OCI-LY3 (cell line): ENCODE results near the gene ITK.

Experiments used
- EZH2phosphoT487 ChIP-seq: fragments of 200-600 bp; shearing (Covaris generic); IDR thresholded peaks from 2 replicates; pipeline ENCODE4 v1.6.1; 2018; ENCODE audit warnings: antibody characterized with exemption, mixed run types, low read depth
- TF ChIP-seq, protein P1 (sequence below): fragments of 200-600, 300-600 bp; sonication (generic); IDR thresholded peaks from 2 replicates; pipeline ENCODE4 v1.5.1; 2014; ENCODE audit warnings: antibody characterized with exemption, low read length, low read depth

DNA sequence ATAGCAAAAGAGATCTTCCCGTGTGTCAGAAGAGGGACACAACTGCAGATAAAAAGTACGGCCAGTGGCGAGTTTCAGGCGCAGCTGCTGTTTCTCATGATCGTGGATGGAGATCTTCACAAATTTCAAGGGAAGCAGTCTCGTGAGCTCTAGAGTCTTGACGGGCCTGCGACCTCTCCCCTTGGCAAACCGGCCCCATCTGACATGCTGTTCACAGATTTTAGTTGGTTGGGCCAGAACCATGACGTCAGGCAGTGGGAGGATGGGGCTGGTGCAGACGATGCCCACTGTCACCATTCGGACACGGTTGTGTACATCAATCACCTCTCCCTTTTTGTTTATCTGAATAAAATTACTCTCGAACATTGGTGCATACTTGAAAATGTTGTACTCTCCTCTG is 15.0 kb upstream of the ITK start:
- TF ChIP-seq EZH2phosphoT487 = no peak
- TF ChIP-seq, protein P1, sequence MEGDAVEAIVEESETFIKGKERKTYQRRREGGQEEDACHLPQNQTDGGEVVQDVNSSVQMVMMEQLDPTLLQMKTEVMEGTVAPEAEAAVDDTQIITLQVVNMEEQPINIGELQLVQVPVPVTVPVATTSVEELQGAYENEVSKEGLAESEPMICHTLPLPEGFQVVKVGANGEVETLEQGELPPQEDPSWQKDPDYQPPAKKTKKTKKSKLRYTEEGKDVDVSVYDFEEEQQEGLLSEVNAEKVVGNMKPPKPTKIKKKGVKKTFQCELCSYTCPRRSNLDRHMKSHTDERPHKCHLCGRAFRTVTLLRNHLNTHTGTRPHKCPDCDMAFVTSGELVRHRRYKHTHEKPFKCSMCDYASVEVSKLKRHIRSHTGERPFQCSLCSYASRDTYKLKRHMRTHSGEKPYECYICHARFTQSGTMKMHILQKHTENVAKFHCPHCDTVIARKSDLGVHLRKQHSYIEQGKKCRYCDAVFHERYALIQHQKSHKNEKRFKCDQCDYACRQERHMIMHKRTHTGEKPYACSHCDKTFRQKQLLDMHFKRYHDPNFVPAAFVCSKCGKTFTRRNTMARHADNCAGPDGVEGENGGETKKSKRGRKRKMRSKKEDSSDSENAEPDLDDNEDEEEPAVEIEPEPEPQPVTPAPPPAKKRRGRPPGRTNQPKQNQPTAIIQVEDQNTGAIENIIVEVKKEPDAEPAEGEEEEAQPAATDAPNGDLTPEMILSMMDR = no peak
